GM12878 (cell line): ENCODE data around the gene CD58. TPM values are rescaled to one million over a fixed set of nuclear protein-coding genes. Genes with fewer than 3 reads are reported as not detected.

Experiments
- ATAC-seq: fragments of 200-7000 bp; cut with Tn5 transposase; 3 replicates; pipeline ENCODE4 v1.9.1; 2020; ENCODE audit warnings: mild to moderate bottlenecking, moderate library complexity
- BruUV-seq: library from RNA; stranded (reverse); fragments of 400-500 nt; replicated peaks from 2 replicates; lab custom pipeline; 2021; lab: Mats Ljungman, UMichigan
- CTCF ChIA-PET: fragments of 300-600 bp; sonication (Branson Sonifier 250); formaldehyde crosslinking; extraction: SDS; loops from one replicate; lab custom pipeline; 2021; ENCODE audit warnings: inconsistent platforms; lab: Yijun Ruan, JAX
- POLR2A ChIA-PET: fragments of 350-600 bp; formaldehyde crosslinking; extraction: SDS; loops from one replicate; lab custom pipeline; 2021; ENCODE audit warnings: inconsistent platforms; lab: Charles Lee
- RAD21 ChIA-PET: fragments of 300-600 bp; sonication (Branson Sonifier 250); formaldehyde crosslinking; loops from one replicate; lab custom pipeline; 2023; ENCODE audit warnings: antibody characterized with exemption; ENCODE audit not compliant: unreplicated experiment; lab: Charles Lee
- SMC1A ChIA-PET: fragments of 300-600 bp; sonication (Branson Sonifier 250); formaldehyde crosslinking; loops from one replicate; lab custom pipeline; 2023; ENCODE audit not compliant: unreplicated experiment, uncharacterized antibody; lab: Charles Lee
- DNase-seq: peaks from one replicate; pipeline ENCODE4 v3.0.0-alpha.2; 2011; ENCODE audit warnings: low read depth, low spot score
- FAIRE-seq: peaks from 3 replicates; lab custom pipeline; 2011; peaks lifted over from hg19 to GRCh38; lab: Jason Lieb, UNC
- H2AFZ ChIP-seq: 2 replicates; pipeline ENCODE4 v1.6.0; 2011; ENCODE audit warnings: low read depth, low read length, control low read depth; ENCODE audit not compliant: control insufficient read depth
- H3K27ac ChIP-seq: 2 replicates; pipeline ENCODE4 v1.5.1; 2011; ENCODE audit warnings: control low read depth; ENCODE audit not compliant: control insufficient read depth, insufficient read depth
- H3K27me3 ChIP-seq, 2 experiments: replicated peaks in 1 of 2; 2 replicates each; pipeline versions ENCODE4 v1.6.0 to v1.6.1; 2011; ENCODE audit warnings: low read length in 1 of 2; ENCODE audit not compliant: control insufficient read depth in 2 of 2, insufficient read depth in 2 of 2
- H3K36me3 ChIP-seq, 2 experiments: 2 replicates each; pipeline ENCODE4 v1.5.1; 2011; ENCODE audit warnings: low read length in 1 of 2; ENCODE audit not compliant: control insufficient read depth in 2 of 2, insufficient read depth in 2 of 2
- H3K4me1 ChIP-seq: 2 replicates; pipeline ENCODE4 v1.6.1; 2011; ENCODE audit warnings: mild to moderate bottlenecking, low read length, moderate library complexity, mixed read lengths; ENCODE audit not compliant: control insufficient read depth, insufficient read depth
- H3K4me2 ChIP-seq: 2 replicates; pipeline ENCODE4 v1.6.0; 2011; ENCODE audit warnings: control low read depth; ENCODE audit not compliant: control insufficient read depth, insufficient read depth
- H3K4me3 ChIP-seq: fragments of 200-600 bp; sonication (generic); 2 replicates; pipeline ENCODE4 v1.5.1; 2016
- H3K79me2 ChIP-seq: 2 replicates; pipeline ENCODE4 v1.6.0; 2011; ENCODE audit warnings: low read length; ENCODE audit not compliant: control insufficient read depth, insufficient read depth
- H3K9ac ChIP-seq: 2 replicates; pipeline ENCODE4 v1.8.0; 2011; ENCODE audit warnings: low read length, control low read depth, mixed read lengths; ENCODE audit not compliant: control insufficient read depth, insufficient read depth
- H3K9me3 ChIP-seq: replicated peaks from 3 replicates; pipeline ENCODE4 v1.5.1; 2011; ENCODE audit warnings: mild to moderate bottlenecking, low read length; ENCODE audit not compliant: control insufficient read depth, insufficient read depth
- H4K20me1 ChIP-seq: 2 replicates; pipeline ENCODE4 v1.6.0; 2011; ENCODE audit not compliant: control insufficient read depth, insufficient read depth
- ASH2L ChIP-seq: fragments of 300-600, 200-600 bp; sonication (generic); IDR thresholded peaks from 2 replicates; pipeline ENCODE4 v1.6.1; 2017; ENCODE audit warnings: low read depth, mild to moderate bottlenecking, borderline replicate concordance
- ATF3 ChIP-seq: IDR thresholded peaks from 2 replicates; pipeline ENCODE4 v1.6.1; 2011; ENCODE audit warnings: low read depth, mild to moderate bottlenecking, low read length, moderate library complexity, borderline replicate concordance; ENCODE audit errors: extremely low read depth
- BCLAF1 ChIP-seq: fragments of 450-650 bp; IDR thresholded peaks from 2 replicates; pipeline ENCODE4 v1.6.1; 2017; ENCODE audit warnings: antibody characterized with exemption, mild to moderate bottlenecking, moderate library complexity
- EGR1 ChIP-seq, 2 experiments: IDR thresholded peaks; 1 replicate in 1 of 2; 2 replicates in 1 of 2; pipeline ENCODE4 v1.6.1; 2011 to 2012; ENCODE audit warnings: low read depth in 2 of 2, low read length in 2 of 2, borderline replicate concordance in 1 of 2, mild to moderate bottlenecking in 1 of 2, moderate library complexity in 1 of 2
- ETV6 ChIP-seq, 2 experiments: fragments of 450-650 bp in 1 of 2; IDR thresholded peaks in 1 of 2; conservative IDR thresholded peaks in 1 of 2; 2 replicates each; pipeline ENCODE4 v1.6.1; 2014; ENCODE audit warnings: antibody characterized with exemption in 1 of 2, borderline replicate concordance in 1 of 2, low read depth in 1 of 2, mild to moderate bottlenecking in 1 of 2, moderate library complexity in 1 of 2
- EZH2 ChIP-seq: IDR thresholded peaks from 2 replicates; pipeline ENCODE4 v1.6.1; 2012; ENCODE audit warnings: low read depth, mild to moderate bottlenecking, control low read depth, inconsistent platforms, low read length, borderline replicate concordance; ENCODE audit not compliant: control insufficient read depth
- KAT2A ChIP-seq: conservative IDR thresholded peaks from 2 replicates; pipeline ENCODE4 v1.6.1; 2011; ENCODE audit warnings: low read depth, low read length; ENCODE audit not compliant: control insufficient read depth
- MYB ChIP-seq: fragments of 150-350 bp; IDR thresholded peaks from 2 replicates; pipeline ENCODE4 v1.6.1; 2014; ENCODE audit warnings: mild to moderate bottlenecking, low read depth, low read length, borderline replicate concordance
- PBX3 ChIP-seq: IDR thresholded peaks from 2 replicates; pipeline ENCODE4 v1.6.1; 2011; ENCODE audit warnings: mild to moderate bottlenecking, low read depth, low read length, moderate library complexity; ENCODE audit not compliant: insufficient replicate concordance
- POU2F2 ChIP-seq: IDR thresholded peaks from 3 replicates; pipeline ENCODE4 v1.6.1; 2011; ENCODE audit warnings: low read depth, mild to moderate bottlenecking, low read length, borderline replicate concordance
- RELA ChIP-seq: fragments of 450-650 bp; IDR thresholded peaks from 2 replicates; pipeline ENCODE4 v1.8.0; 2014; ENCODE audit warnings: borderline replicate concordance; ENCODE audit not compliant: partially characterized antibody
- SMAD5 ChIP-seq: IDR thresholded peaks from 2 replicates; pipeline ENCODE4 v1.6.1; 2016; ENCODE audit warnings: antibody characterized with exemption, low read depth
- SPI1 ChIP-seq: IDR thresholded peaks from 2 replicates; pipeline ENCODE4 v1.6.1; 2011; ENCODE audit warnings: low read depth, mild to moderate bottlenecking, low read length, moderate library complexity, borderline replicate concordance; ENCODE audit not compliant: insufficient read depth
- STAT3 ChIP-seq: IDR thresholded peaks from 2 replicates; pipeline ENCODE4 v1.6.1; 2011; ENCODE audit warnings: low read depth, low read length, improper control_type of control experiment
- ZSCAN29 ChIP-seq: fragments of 450-650 bp; IDR thresholded peaks from 2 replicates; pipeline ENCODE4 v1.6.1; 2017; ENCODE audit warnings: mild to moderate bottlenecking, moderate library complexity
- WGBS: methylation state at CpG from one replicate; pipeline ENCODE4 v1.1.6; 2016; ENCODE audit warnings: low lambda C conversion rate; ENCODE audit not compliant: insufficient replicate concordance, insufficient coverage; ENCODE audit errors: missing lambda C conversion rate; 5-methylcytosine and 5-hydroxymethylcytosine counted together
- in situ Hi-C: fragments of 300-500 bp; cut with MboI; formaldehyde crosslinking; loops from 9 replicates; pipeline ENCODE4 v1.14.3; 2018; ENCODE audit warnings: mixed read lengths
- intact Hi-C: fragments of 100-400 bp; cut with micrococcal nuclease; formaldehyde crosslinking; loops from one replicate; pipeline ENCODE4 v1.14.2; 2022; ENCODE audit not compliant: unreplicated experiment
- polyA plus RNA-seq, 11 experiments: library from polyadenylated mRNA; depleted of rRNA in 4 of 11; unstranded in 6 of 11; stranded (reverse) in 5 of 11; fragments of >200 nt; fragmentation: Nextera tagmentation in 4 of 11; fragmentation: Illumina TruSeq in 1 of 11; extraction: Ambion mirVana in 4 of 11; extraction: Trizol in 1 of 11; gene quantifications; 1 replicate in 1 of 11; 2 replicates in 10 of 11; pipeline versions ENCODE4 v1.2.1 to v1.2.3, GENCODE V29; 2011 to 2016; ENCODE audit warnings: inconsistent platforms in 2 of 11, missing spikeins in 2 of 11, low read depth in 1 of 11
- total RNA-seq, 4 experiments: library from RNA; depleted of rRNA in 3 of 4; stranded (reverse); fragments of >200 nt in 3 of 4; fragmentation: Illumina TruSeq in 1 of 4; extraction: Trizol in 1 of 4; gene quantifications; 2 replicates each; pipeline versions ENCODE4 v1.2.1 to v1.2.3, GENCODE V29; 2013 to 2021
- TF ChIP-seq, protein P1 (sequence below): fragments of 450-650 bp; IDR thresholded peaks from 2 replicates; pipeline ENCODE4 v1.6.1; 2016; ENCODE audit warnings: mild to moderate bottlenecking

The CD58 gene
- total and polyA plus RNA-seq, 10 of the 15 experiments (the other 5 are each of a cell fraction or from before 2014, with no cell fraction given), result 70.4 to 252 (median 129) TPM

GRCh38 chr1:116491700-116492357 is 79.0 kb downstream of the CD58 start (continued):
- TF ChIP-seq ATF3 (no peak), MYB (no peak), SPI1 (no peak), EGR1 (IDR thresholded peaks at IDR 0.05; ENCODE audit: borderline replicate concordance in 1 of 2, low read depth in 2 of 2, low read length in 2 of 2) (no peak), ZSCAN29 (no peak), POU2F2 (no peak), EZH2 (no peak), SMAD5 (no peak)

- Histone ChIP-seq H3K36me3 (no peaks in the 10 kb centered on the region; a peak in 1 of 4 replicates), H3K4me2 (no peak overlapping the region), H3K79me2 (no peaks in the 10 kb centered on the region), H3K9ac (no peak overlapping the region), H3K27me3 (no peaks in the 10 kb centered on the region), H4K20me1 (no peaks in the 10 kb centered on the region), H2AFZ (no peak overlapping the region), H3K27ac (no peak overlapping the region), H3K4me1 (peaks cover 10% of the 10 kb centered on the region), H3K9me3 (no peaks in the 10 kb centered on the region), H3K4me3 (no peak overlapping the region)
- ChIA-PET RAD21 (interaction anchor here (1.2 to 2.0 kb wide), 3 partner anchors 8 to 351 kb away, joined by 3 to 11 read pairs (median 7); no protein-coding TSS in a partner anchor), POLR2A (no interaction called here), CTCF (interaction anchor here (0.5 to 10.5 kb wide), 4 partner anchors 8 to 351 kb away, joined by 3 to 230 read pairs (median 18); no protein-coding TSS in a partner anchor), SMC1A (interaction anchor here (1.3 to 2.6 kb wide), 6 partner anchors 8 to 351 kb away, joined by 3 to 11 read pairs (median 8); no protein-coding TSS in a partner anchor)
- DNase-seq (no peak), ATAC-seq (no peak), FAIRE-seq (no peak)
- BruUV-seq, result no TSS peak
- 92% methylated on average over 3 of the region's 3 CpGs for WGBS
- intact Hi-C loops, result no loop called here
- in situ Hi-C loops, result no loop called here
- TF ChIP-seq, protein P1, sequence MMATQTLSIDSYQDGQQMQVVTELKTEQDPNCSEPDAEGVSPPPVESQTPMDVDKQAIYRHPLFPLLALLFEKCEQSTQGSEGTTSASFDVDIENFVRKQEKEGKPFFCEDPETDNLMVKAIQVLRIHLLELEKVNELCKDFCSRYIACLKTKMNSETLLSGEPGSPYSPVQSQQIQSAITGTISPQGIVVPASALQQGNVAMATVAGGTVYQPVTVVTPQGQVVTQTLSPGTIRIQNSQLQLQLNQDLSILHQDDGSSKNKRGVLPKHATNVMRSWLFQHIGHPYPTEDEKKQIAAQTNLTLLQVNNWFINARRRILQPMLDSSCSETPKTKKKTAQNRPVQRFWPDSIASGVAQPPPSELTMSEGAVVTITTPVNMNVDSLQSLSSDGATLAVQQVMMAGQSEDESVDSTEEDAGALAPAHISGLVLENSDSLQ, result no peak
- TF ChIP-seq ASH2L (no peak), ETV6 (conservative IDR thresholded peaks at IDR 0.05 in 1 of 2, IDR thresholded peaks at IDR 0.05 in 1 of 2; ENCODE audit: borderline replicate concordance in 1 of 2, low read depth in 1 of 2) (no peak), RELA (no peak), PBX3 (no peak), ZSCAN29 (no peak), KAT2A (no peak), BCLAF1 (no peak), STAT3 (no peak)
Measured at GRCh38 chr1:116490588-116490987, 80.2 kb downstream of the CD58 start.
